DOHH2 (cell line): Measurements from ENCODE around the gene NCAM1.

Experiments
- H3F3A ChIP-seq: fragments of 200-600 bp; sonication (generic), shearing (Covaris generic); 2 replicates; pipeline ENCODE4 v1.6.0; 2016; ENCODE audit warnings: antibody characterized with exemption, mild to moderate bottlenecking; ENCODE audit not compliant: control insufficient read depth, insufficient read depth
- H3K27ac ChIP-seq: fragments of 200-600 bp; sonication (generic); 2 replicates; pipeline ENCODE4 v1.5.1; 2014; ENCODE audit warnings: low read depth, mild to moderate bottlenecking, low read length, moderate library complexity
- H3K27me3 ChIP-seq: fragments of 200-600 bp; sonication (generic); 2 replicates; pipeline ENCODE4 v1.6.1; 2014; ENCODE audit warnings: mild to moderate bottlenecking, low read length, mixed read lengths; ENCODE audit not compliant: control insufficient read depth
- H3K36me3 ChIP-seq: fragments of 200-600 bp; sonication (generic); 2 replicates; pipeline ENCODE4 v1.6.1; 2014; ENCODE audit warnings: mild to moderate bottlenecking, low read length, moderate library complexity, mixed read lengths; ENCODE audit not compliant: control insufficient read depth
- H3K4me1 ChIP-seq: fragments of 200-600 bp; sonication (generic); 2 replicates; pipeline ENCODE4 v1.6.1; 2014; ENCODE audit warnings: mild to moderate bottlenecking, low read length, mixed read lengths; ENCODE audit not compliant: control insufficient read depth
- H3K4me2 ChIP-seq: fragments of 200-600 bp; sonication (generic); 2 replicates; pipeline ENCODE4 v1.6.0; 2014; ENCODE audit warnings: mild to moderate bottlenecking, low read length, moderate library complexity
- H3K4me3 ChIP-seq: fragments of 200-600 bp; sonication (generic); 2 replicates; pipeline ENCODE4 v1.5.1; 2014; ENCODE audit warnings: mild to moderate bottlenecking, low read length, mixed read lengths
- H3K79me2 ChIP-seq: fragments of 200-600 bp; sonication (generic); 2 replicates; pipeline ENCODE4 v1.6.1; 2014; ENCODE audit warnings: mild to moderate bottlenecking, low read length, mixed read lengths; ENCODE audit not compliant: control insufficient read depth
- H3K9me2 ChIP-seq: fragments of 200-600 bp; sonication (generic); replicated peaks from 2 replicates; pipeline ENCODE4 v1.6.1; 2014; ENCODE audit warnings: mild to moderate bottlenecking, low read length, mixed read lengths; ENCODE audit not compliant: control insufficient read depth
- H3K9me3 ChIP-seq: fragments of 200-600 bp; sonication (generic); 2 replicates; pipeline ENCODE4 v1.6.1; 2014; ENCODE audit warnings: antibody characterized with exemption, low read length, mixed read lengths; ENCODE audit not compliant: control insufficient read depth, insufficient read depth
- H4K20me1 ChIP-seq: fragments of 200-600 bp; sonication (generic); 2 replicates; pipeline ENCODE4 v1.6.0; 2014; ENCODE audit warnings: low read depth, mild to moderate bottlenecking, antibody characterized with exemption, low read length, moderate library complexity; ENCODE audit not compliant: control insufficient read depth, insufficient read depth
- CTCF ChIP-seq: fragments of 200-600 bp; sonication (generic); IDR thresholded peaks from one replicate; pipeline ENCODE4 v1.5.1; 2014; ENCODE audit warnings: antibody characterized with exemption, mild to moderate bottlenecking, low read depth, low read length; ENCODE audit not compliant: poor library complexity, severe bottlenecking
- EZH2phosphoT487 ChIP-seq: fragments of 200-600 bp; sonication (generic); IDR thresholded peaks from 2 replicates; pipeline ENCODE4 v1.6.1; 2017; ENCODE audit warnings: borderline replicate concordance, mild to moderate bottlenecking, antibody characterized with exemption, low read length, moderate library complexity, mixed read lengths

The NCAM1 gene

GRCh38 chr11:112999520-112999919 is 38.3 kb downstream of the NCAM1 start:
- H3F3A ChIP-seq: no peaks in the 10 kb centered on the region
- H3K36me3 ChIP-seq: no peaks in the 10 kb centered on the region
- H3K27ac ChIP-seq: no peak overlapping the region
- no peaks in the 10 kb centered on the region for H3K9me3 ChIP-seq
- H3K27me3 ChIP-seq: no peaks in the 10 kb centered on the region
- no peak overlapping the region for H3K4me3 ChIP-seq
- no peak overlapping the region for H3K4me2 ChIP-seq
- no peaks in the 10 kb centered on the region for H4K20me1 ChIP-seq
- H3K9me2 ChIP-seq: no peaks in the 10 kb centered on the region
- H3K4me1 ChIP-seq: no peaks in the 10 kb centered on the region
- TF ChIP-seq CTCF (no peak), EZH2phosphoT487 (no peak)
- no peaks in the 10 kb centered on the region for H3K79me2 ChIP-seq

GRCh38 chr11:113001709-113002108 is 40.5 kb downstream of the NCAM1 start:
- H3K27ac ChIP-seq: no peak overlapping the region
- no peaks in the 10 kb centered on the region for H3K27me3 ChIP-seq
- H3K4me2 ChIP-seq: no peak overlapping the region
- no peaks in the 10 kb centered on the region for H3F3A ChIP-seq
- no peaks in the 10 kb centered on the region for H3K36me3 ChIP-seq
- no peaks in the 10 kb centered on the region for H4K20me1 ChIP-seq
- H3K4me1 ChIP-seq: no peaks in the 10 kb centered on the region
- no peak overlapping the region for H3K4me3 ChIP-seq
- no peaks in the 10 kb centered on the region for H3K9me2 ChIP-seq
- TF ChIP-seq CTCF (no peak), EZH2phosphoT487 (no peak)
- no peaks in the 10 kb centered on the region for H3K79me2 ChIP-seq
- H3K9me3 ChIP-seq: no peaks in the 10 kb centered on the region

- Histone ChIP-seq H3K36me3 (no peaks in the 10 kb centered on the region), H3K4me1 (no peaks in the 10 kb centered on the region), H3K79me2 (no peaks in the 10 kb centered on the region), H3K4me3 (no peak overlapping the region), H3K27ac (no peak overlapping the region), H4K20me1 (no peaks in the 10 kb centered on the region), H3K27me3 (no peaks in the 10 kb centered on the region), H3K9me3 (no peaks in the 10 kb centered on the region), H3F3A (no peaks in the 10 kb centered on the region), H3K9me2 (no peaks in the 10 kb centered on the region), H3K4me2 (no peak overlapping the region)
- TF ChIP-seq CTCF (no peak), EZH2phosphoT487 (no peak)
Measured at GRCh38 chr11:113006896-113007445, 45.8 kb downstream of the NCAM1 start.
